ENCODE results near the gene SLC37A1.

DNA sequence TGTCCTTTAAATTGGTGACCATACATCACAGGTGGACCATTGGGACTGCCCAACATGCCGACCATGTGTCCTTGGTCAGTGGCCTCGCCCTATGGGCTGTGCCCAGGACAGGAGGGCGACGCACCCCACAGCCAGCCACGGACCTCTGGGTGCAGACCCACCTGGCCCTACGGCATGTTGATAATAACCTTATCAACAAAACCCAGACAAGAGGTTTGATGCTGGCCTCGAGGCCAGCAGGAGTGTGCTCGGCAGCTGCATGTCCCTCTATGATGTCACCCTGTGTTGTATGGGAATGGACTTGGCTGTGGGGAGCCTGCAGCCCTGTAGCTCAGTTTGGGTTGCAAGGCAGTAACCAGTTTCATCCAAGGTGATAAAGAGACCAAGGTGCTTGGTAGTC is 32.1 kb downstream of the SLC37A1 start:
- TF ChIP-seq, protein P1, sequence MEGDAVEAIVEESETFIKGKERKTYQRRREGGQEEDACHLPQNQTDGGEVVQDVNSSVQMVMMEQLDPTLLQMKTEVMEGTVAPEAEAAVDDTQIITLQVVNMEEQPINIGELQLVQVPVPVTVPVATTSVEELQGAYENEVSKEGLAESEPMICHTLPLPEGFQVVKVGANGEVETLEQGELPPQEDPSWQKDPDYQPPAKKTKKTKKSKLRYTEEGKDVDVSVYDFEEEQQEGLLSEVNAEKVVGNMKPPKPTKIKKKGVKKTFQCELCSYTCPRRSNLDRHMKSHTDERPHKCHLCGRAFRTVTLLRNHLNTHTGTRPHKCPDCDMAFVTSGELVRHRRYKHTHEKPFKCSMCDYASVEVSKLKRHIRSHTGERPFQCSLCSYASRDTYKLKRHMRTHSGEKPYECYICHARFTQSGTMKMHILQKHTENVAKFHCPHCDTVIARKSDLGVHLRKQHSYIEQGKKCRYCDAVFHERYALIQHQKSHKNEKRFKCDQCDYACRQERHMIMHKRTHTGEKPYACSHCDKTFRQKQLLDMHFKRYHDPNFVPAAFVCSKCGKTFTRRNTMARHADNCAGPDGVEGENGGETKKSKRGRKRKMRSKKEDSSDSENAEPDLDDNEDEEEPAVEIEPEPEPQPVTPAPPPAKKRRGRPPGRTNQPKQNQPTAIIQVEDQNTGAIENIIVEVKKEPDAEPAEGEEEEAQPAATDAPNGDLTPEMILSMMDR (conservative IDR thresholded peaks at IDR 0.05; ENCODE audit: low read depth, low read length): no peak
- no peak for TF ChIP-seq EZH2 (IDR thresholded peaks at IDR 0.05; ENCODE audit: borderline replicate concordance, low read depth, low read length, poor library complexity, severe bottlenecking)

Measured in A673 (cell line).